SJSA1 (cell line): ENCODE data around the gene ACBD6. TPM values are rescaled to one million over a fixed set of nuclear protein-coding genes. Genes with fewer than 3 reads are reported as not detected.

Experiments used
- DNase-seq, 2 experiments: peaks; one replicate each; pipeline ENCODE4 v3.0.0-alpha.2; 2015 to 2020; ENCODE audit warnings: low spot score in 2 of 2, low read depth in 1 of 2
- H3K27ac ChIP-seq: fragments of 250-450 bp; sonication (Bioruptor Pico); 2 replicates; pipeline ENCODE4 v1.5.1; 2020; ENCODE audit warnings: mild to moderate bottlenecking, moderate library complexity
- H3K27me3 ChIP-seq: fragments of 250-450 bp; sonication (Bioruptor Pico); replicated peaks from 2 replicates; pipeline ENCODE4 v1.5.1; 2020; ENCODE audit warnings: mild to moderate bottlenecking, moderate library complexity
- H3K36me3 ChIP-seq: fragments of 250-450 bp; sonication (Bioruptor Pico); 2 replicates; pipeline ENCODE4 v1.5.1; 2020; ENCODE audit warnings: mild to moderate bottlenecking
- H3K4me1 ChIP-seq: fragments of 250-450 bp; sonication (Bioruptor Pico); replicated peaks from 2 replicates; pipeline ENCODE4 v1.6.1; 2021; ENCODE audit warnings: mild to moderate bottlenecking
- H3K4me3 ChIP-seq: fragments of 250-450 bp; sonication (Bioruptor Pico); 2 replicates; pipeline ENCODE4 v1.5.1; 2020; ENCODE audit warnings: mild to moderate bottlenecking
- H3K9me3 ChIP-seq: fragments of 250-450 bp; sonication (Bioruptor Pico); replicated peaks from 2 replicates; pipeline ENCODE4 v1.5.1; 2020; ENCODE audit warnings: mild to moderate bottlenecking
- total RNA-seq: library from RNA; depleted of rRNA; stranded (reverse); fragments of >200 nt; shearing (Covaris generic); gene quantifications from 2 replicates; pipeline ENCODE4 v1.2.3, GENCODE V29; 2014

The ACBD6 gene
- total RNA-seq, 1 experiment from 2014 or later, result 71.7 TPM

DNA sequence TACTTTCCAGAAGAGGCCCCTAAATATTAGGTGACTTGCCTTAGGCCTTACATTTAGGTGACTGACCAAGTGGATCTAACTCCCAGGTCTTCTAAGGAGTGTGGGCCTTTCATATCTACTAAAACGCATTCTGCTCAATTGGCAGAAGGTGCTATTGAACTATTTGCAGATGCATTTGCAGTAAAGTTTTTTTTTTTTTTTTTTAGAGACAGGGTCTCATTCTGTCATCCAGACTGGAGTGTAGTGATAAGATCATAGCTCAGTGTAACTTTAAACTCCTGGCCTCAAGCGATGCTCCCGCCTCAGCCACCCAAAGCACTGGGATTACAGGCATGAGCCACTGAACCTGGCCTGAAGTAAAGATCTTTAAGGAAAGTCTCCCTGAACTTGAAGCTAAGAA is 13.0 kb upstream of the ACBD6 start:
- Histone ChIP-seq H3K27me3 (no peaks in the 10 kb centered on the region), H3K4me1 (peaks cover 12% of the 10 kb centered on the region), H3K36me3 (no peaks in the 10 kb centered on the region), H3K27ac (no peak overlapping the region), H3K4me3 (no peak overlapping the region), H3K9me3 (no peaks in the 10 kb centered on the region)
- no peak for DNase-seq

DNA sequence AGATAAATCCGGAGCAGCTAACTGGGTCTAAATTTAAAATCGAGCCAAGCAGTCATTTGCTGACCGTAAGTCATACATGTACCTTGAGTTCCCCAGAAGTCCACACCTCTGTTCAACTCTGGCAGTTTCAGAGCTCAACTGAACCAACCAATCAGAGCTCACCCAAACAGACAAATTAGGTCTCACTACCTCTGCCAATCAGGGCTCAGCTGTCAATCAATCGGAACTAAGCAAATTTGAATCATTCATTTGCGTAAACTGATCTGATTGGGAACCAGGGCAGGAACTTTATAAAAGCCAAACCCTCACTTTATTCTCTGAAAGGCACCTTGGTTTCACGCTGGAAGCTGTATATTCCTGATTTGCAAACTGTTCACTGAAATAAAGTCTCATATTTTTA is 11.2 kb upstream of the ACBD6 start:
- Histone ChIP-seq H3K4me1 (peaks cover 18% of the 10 kb centered on the region), H3K4me3 (no peak overlapping the region), H3K27me3 (no peaks in the 10 kb centered on the region), H3K36me3 (no peaks in the 10 kb centered on the region), H3K27ac (no peak overlapping the region), H3K9me3 (no peaks in the 10 kb centered on the region)
- no peak for DNase-seq

DNA sequence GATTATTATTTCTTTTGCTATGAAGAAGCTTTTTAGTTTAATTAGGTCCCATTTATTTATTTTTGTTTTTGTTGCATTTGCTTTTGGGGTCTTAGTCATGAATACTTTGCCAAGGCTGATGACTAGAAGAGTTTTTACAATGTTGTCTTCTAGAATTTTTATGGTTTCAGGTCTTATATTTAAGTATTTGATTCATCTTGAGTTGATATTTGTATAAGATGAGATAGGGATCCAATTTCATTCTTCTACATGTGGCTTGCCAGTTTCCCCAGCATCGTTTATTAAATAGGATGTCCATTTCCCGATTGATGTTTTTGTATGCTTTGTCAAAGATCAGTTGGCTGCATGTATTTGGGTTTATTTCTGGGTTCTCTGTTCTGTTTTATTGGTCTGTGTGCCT is 8.5 kb upstream of the ACBD6 start:
- H3K27ac ChIP-seq, result no peak overlapping the region
- peaks cover 27% of the 10 kb centered on the region for H3K4me1 ChIP-seq
- no peaks in the 10 kb centered on the region for H3K27me3 ChIP-seq
- H3K36me3 ChIP-seq, result no peaks in the 10 kb centered on the region
- H3K4me3 ChIP-seq, result no peak overlapping the region
- no peak for DNase-seq
- no peaks in the 10 kb centered on the region for H3K9me3 ChIP-seq

DNA sequence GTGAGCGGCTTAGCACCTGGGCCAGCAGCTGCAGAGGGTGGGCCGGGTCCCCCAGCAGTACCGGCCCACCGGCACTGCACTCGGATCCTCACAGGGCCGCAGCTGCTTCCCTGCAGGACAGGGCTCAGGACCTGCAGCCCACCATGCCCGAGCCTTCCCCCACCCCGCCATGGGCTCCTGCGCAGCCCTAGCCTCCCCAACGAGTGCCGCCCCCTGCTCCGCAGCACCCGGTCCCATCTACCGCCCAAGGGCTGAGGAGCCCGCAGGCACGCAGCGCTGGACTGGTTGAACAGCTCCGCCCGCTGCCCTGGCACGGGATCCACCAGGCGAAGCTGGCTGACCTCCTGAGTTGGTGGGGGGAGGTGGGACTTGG is 6.3 kb upstream of the ACBD6 start:
- Histone ChIP-seq H3K9me3 (no peaks in the 10 kb centered on the region), H3K27me3 (no peaks in the 10 kb centered on the region), H3K27ac (peak overlapping the region; percentile 60), H3K4me3 (no peak overlapping the region), H3K4me1 (peaks cover 48% of the 10 kb centered on the region), H3K36me3 (no peaks in the 10 kb centered on the region)
- DNase-seq, result no peak

DNA sequence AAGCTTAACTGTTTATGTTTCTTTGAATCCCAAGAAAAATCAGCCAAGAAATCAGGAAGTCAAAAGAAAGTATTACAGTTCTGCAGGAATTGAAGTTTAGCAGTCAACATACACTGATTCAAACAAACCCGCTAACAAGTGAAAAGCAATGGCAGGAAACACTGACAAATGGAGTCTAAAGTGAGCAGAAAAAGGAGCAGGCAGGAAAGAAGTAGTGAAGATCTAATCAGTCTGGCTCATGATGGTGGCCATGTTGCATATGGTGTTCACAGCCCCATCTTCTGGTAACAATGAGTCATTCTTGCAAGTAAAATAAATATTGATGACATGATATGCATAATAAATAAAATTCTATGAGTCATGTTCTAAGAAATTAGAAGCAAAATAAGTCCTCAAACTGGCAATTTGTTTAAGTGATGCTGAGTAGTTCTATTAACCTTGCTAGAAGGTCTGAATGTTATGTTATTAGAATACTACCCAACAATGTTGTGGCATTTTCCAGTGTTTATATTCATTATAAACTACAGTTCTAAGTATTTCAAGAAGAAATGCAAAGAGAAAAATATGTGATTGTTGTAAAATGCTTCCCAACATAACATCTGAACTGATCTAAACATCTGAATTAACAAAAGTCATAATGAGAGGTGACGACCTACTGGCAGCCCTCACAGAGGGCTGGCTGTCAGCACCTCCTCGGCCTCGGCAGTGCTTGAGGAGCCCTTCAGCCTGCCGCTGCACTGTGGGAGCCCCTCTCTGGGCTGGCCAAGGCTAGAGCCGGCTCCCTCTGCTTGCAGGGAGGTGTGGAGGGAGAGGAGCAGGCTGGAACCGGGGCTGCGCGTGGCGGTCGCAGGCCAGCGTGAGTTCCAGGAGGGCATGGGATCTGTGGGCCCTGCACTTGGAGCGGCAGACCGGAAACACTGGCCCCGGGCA is 5.7 kb upstream of the ACBD6 start:
- Histone ChIP-seq H3K4me3 (no peak overlapping the region), H3K27me3 (no peaks in the 10 kb centered on the region), H3K27ac (peak overlapping the region; percentile 60), H3K9me3 (no peaks in the 10 kb centered on the region), H3K36me3 (no peaks in the 10 kb centered on the region), H3K4me1 (peaks cover 55% of the 10 kb centered on the region)
- peak; percentile 61 to 75 for DNase-seq

DNA sequence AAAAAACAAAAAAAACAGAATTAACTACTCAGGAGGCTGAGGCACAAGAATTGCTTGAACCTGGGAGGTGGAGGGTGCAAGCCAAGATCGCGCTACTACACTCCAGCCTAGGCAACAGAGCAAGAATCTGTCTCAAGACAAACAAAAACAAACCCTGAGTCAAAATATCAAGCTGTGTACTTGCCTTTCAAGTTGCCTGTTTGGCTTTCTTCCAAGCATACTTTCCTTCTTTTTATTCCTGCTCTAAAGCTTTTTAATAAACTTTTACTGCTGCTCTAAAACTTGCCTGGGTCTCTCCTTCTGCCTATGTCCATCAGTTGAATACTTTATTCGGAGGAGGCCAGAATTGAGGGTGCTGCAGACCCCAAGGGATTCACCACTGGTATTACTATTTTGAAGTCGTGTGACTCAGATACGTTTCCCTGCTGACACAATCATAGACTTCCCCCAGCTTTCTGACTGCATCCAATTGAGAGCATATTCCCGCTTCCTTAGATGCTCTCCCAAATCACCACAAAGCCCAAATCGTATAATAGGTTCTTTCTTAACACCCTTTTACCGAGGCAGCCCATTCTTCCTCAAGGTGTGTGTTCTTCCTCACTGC is 3.5 kb upstream of the ACBD6 start:
- H3K27ac ChIP-seq, result no peak overlapping the region
- peaks cover 62% of the 10 kb centered on the region for H3K4me1 ChIP-seq
- DNase-seq, result peak in 1 of 2 experiments; percentile 59
- H3K36me3 ChIP-seq, result peaks cover 11% of the 10 kb centered on the region
- H3K9me3 ChIP-seq, result no peaks in the 10 kb centered on the region
- H3K4me3 ChIP-seq, result no peak overlapping the region
- no peaks in the 10 kb centered on the region for H3K27me3 ChIP-seq

DNA sequence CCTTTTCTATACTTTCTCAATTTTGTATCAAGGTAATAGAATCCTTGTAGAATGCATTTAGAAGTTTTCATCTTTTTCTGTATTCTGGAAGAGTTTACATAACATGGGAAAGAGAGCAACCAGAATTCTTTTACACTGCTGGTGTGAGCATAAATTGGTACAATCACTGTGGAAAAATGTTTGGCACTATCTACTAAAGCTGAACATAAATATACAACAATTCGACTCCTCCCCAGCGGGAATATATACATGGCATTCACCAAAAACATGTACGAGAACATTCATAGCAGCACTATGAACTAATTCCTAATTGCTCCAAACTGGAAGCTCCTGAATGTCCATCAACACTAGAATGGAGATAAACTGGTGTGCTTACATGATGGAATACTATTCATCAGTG is 1.8 kb upstream of the ACBD6 start:
- H3K4me3 ChIP-seq, result no peak overlapping the region
- H3K4me1 ChIP-seq, result peaks cover 63% of the 10 kb centered on the region
- DNase-seq, result peak in 1 of 2 experiments; percentile 48
- H3K27ac ChIP-seq, result no peak overlapping the region; the same call in 1 of the 2 replicates
- no peaks in the 10 kb centered on the region for H3K9me3 ChIP-seq
- no peaks in the 10 kb centered on the region for H3K27me3 ChIP-seq
- H3K36me3 ChIP-seq, result peaks cover 18% of the 10 kb centered on the region

DNA sequence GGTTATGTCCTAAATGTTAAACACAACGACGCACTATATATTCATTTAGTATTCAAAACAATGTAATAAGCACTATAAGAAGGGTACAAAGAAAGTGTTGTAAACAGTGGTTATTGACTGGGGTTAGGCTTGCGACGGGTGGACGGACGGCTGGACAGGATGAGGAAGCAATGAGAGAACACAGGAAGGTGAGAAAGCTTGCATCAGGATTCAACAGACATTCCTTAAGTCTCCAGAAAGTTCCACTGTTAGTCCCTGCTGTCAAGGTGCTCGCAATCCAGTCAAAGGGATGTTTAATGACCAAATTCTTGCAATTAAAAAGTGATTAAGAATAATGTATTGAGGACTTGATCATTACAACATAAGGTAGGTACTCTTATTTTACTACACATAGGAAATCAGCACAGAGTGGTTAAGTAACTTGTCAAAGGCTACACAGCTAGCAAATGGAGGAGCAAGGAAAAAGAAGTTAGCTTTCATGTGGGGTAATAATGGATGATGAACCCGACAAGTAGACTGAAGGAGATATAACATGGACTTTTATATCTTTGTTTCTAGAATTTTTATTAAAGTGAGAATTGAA is 994 bp upstream of the ACBD6 start:
- Histone ChIP-seq H3K27me3 (no peaks in the 10 kb centered on the region), H3K36me3 (peaks cover 19% of the 10 kb centered on the region), H3K27ac (peak overlapping the region; percentile 95), H3K4me3 (peak overlapping the region; percentile 84), H3K9me3 (no peaks in the 10 kb centered on the region), H3K4me1 (peaks cover 56% of the 10 kb centered on the region)
- no peak for DNase-seq

DNA sequence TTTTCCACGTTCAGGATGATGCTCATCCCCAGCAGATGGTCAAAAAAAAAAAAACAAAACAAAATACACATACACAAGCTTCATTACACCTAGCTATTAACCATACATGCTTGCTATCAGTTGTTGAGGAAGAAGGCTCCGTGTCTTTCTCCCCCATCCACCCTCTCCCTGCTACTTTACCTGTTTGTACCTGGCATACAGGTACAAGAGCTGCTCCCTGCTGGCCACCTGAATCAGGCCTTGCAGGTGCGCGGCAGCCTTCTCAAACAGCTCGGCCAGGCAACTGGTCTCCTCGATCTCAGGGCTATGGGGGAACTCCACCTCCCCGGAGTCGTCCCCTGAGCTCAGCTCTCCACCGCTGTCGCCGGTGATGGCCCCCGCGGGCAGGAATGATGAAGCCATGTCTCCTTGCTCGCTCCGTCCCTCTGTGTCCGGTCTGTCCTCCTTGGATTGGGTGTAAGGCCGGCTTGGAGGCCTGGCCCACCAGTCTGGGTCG is 464 bp downstream of the ACBD6 start:
- H3K4me1 ChIP-seq, result peaks cover 41% of the 10 kb centered on the region
- H3K27me3 ChIP-seq, result no peaks in the 10 kb centered on the region
- peak overlapping the region; percentile 84 for H3K4me3 ChIP-seq
- H3K27ac ChIP-seq, result peak overlapping the region; percentile 95
- no peak for DNase-seq
- peaks cover 31% of the 10 kb centered on the region for H3K36me3 ChIP-seq
- H3K9me3 ChIP-seq, result no peaks in the 10 kb centered on the region

DNA sequence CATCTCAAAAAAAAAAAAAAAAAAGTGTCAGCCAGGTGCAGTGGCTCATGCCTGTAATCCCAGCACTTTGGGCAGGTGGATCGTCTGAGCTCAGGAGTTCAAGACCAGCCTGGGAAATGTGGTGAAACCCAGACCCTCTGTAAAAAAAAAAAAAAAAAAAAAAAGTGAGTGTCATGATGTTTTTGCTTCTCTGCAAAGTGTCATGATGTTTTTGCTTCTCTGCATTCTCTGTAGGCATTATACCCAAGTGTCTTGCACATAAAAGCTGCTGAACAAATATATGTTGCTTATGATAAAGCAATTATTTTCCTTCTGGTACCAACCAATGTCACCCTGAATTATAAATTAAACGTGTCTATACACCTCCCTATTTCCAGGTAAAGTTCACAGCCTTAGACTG is 1.7 kb downstream of the ACBD6 start:
- Histone ChIP-seq H3K27ac (no peak overlapping the region), H3K4me1 (peaks cover 34% of the 10 kb centered on the region), H3K9me3 (no peaks in the 10 kb centered on the region), H3K27me3 (no peaks in the 10 kb centered on the region), H3K4me3 (no peak overlapping the region), H3K36me3 (peaks cover 37% of the 10 kb centered on the region)
- DNase-seq, result no peak

DNA sequence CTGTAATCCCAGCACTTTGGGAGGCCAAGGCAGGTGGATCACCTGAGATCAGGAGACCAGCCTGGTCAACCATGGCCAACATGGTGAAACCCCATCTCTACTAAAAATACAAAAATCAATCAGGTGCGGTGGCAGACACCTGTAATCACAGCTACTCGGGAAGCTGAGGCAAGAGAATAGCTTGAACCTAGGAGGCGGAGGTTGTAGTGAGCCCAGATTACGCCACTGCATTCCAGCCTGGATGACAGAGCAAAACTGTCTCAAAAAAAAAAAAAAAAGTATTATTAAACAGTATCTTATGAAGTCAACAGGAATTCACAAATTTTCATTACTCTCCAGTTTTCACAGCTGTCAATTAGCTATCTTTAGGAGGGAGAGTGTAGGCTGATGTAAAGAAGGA is 3.8 kb downstream of the ACBD6 start:
- Histone ChIP-seq H3K9me3 (no peaks in the 10 kb centered on the region), H3K4me3 (no peak overlapping the region), H3K27me3 (no peaks in the 10 kb centered on the region), H3K4me1 (peaks cover 13% of the 10 kb centered on the region), H3K36me3 (peaks cover 52% of the 10 kb centered on the region), H3K27ac (no peak overlapping the region)
- DNase-seq, result no peak

DNA sequence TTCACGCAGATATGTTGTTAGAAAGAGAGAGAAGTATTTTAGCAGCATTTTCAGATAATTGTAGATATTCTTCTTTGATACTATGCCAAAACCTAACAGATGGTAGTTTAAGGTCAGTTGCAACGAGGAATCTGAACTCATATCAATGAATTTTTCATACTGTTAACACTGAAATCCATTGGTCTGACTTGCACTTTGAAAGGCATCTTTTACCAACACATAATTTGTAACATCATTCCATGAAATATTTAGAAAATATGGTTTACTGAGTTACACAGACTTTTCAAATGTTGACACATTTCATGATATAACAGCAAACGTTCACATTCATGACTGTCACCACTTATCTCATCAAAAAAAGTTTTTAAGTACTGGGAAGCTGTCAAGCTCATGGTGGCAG is 4.6 kb downstream of the ACBD6 start:
- H3K27ac ChIP-seq, result no peak overlapping the region
- DNase-seq, result no peak
- peaks cover 57% of the 10 kb centered on the region for H3K36me3 ChIP-seq
- no peak overlapping the region for H3K4me3 ChIP-seq
- no peaks in the 10 kb centered on the region for H3K9me3 ChIP-seq
- peaks cover 8% of the 10 kb centered on the region for H3K4me1 ChIP-seq
- no peaks in the 10 kb centered on the region for H3K27me3 ChIP-seq

DNA sequence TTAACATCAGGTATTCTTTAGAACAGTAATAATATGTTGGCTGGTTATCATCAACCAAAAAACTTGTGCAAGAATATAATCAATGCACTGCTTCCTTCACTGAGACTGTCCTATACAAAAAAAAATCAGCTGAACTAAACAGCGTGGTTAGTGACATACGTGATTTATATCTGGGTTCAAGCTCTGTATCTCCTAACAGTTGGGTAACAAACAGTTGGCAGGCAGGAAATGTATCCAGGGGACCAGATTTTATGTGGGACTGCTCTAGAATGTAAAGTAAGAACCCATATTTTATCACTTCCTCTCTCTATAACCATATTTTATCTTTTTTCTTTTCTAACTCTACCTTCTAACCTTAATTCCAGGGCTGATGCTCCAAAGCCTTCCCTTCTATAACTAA is 8.0 kb downstream of the ACBD6 start:
- H3K36me3 ChIP-seq, result peaks cover 57% of the 10 kb centered on the region
- no peaks in the 10 kb centered on the region for H3K9me3 ChIP-seq
- H3K4me3 ChIP-seq, result no peak overlapping the region
- no peak for DNase-seq
- no peaks in the 10 kb centered on the region for H3K4me1 ChIP-seq
- H3K27me3 ChIP-seq, result no peaks in the 10 kb centered on the region
- H3K27ac ChIP-seq, result no peak overlapping the region

DNA sequence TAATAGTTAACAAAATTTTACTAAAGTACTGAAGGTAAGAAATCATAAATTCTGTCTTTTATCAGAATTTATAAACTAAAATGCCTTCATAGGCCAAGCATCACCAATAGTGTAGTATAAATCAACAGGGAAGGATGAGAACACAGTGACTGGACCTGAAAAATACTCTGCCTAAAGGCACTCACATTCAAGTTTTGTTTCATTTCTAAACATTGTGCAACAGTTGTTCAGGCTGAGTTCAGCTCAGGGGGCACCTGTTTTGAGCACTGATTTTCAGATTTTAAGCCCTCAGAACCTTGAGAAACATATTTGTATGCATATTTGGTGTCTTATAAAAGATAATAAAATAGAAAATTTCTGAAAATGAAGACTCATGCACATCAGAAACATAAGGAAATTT is 12.4 kb downstream of the ACBD6 start:
- no peaks in the 10 kb centered on the region for H3K27me3 ChIP-seq
- H3K4me1 ChIP-seq, result no peaks in the 10 kb centered on the region
- peaks cover 67% of the 10 kb centered on the region for H3K36me3 ChIP-seq
- DNase-seq, result no peak
- H3K4me3 ChIP-seq, result no peak overlapping the region
- H3K27ac ChIP-seq, result no peak overlapping the region
- H3K9me3 ChIP-seq, result no peaks in the 10 kb centered on the region
